Brain pericyte (primary cell): ENCODE measurements around the gene DRAP1.

ENCODE experiments used
- DNase-seq: peaks from one replicate; pipeline ENCODE4 v3.0.0-alpha.2; 2012; ENCODE audit warnings: low read depth, low spot score

DRAP1 gene, protein sequence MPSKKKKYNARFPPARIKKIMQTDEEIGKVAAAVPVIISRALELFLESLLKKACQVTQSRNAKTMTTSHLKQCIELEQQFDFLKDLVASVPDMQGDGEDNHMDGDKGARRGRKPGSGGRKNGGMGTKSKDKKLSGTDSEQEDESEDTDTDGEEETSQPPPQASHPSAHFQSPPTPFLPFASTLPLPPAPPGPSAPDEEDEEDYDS

GRCh38 chr11:65919141-65919572 lies at the start of gene DRAP1:
Gene DRAP1, plus strand, starts transcription at chr11:65919426. Its CDS starts 76 bp downstream, at chr11:65919502.
- DNase-seq, result peak; percentile 87

DNA sequence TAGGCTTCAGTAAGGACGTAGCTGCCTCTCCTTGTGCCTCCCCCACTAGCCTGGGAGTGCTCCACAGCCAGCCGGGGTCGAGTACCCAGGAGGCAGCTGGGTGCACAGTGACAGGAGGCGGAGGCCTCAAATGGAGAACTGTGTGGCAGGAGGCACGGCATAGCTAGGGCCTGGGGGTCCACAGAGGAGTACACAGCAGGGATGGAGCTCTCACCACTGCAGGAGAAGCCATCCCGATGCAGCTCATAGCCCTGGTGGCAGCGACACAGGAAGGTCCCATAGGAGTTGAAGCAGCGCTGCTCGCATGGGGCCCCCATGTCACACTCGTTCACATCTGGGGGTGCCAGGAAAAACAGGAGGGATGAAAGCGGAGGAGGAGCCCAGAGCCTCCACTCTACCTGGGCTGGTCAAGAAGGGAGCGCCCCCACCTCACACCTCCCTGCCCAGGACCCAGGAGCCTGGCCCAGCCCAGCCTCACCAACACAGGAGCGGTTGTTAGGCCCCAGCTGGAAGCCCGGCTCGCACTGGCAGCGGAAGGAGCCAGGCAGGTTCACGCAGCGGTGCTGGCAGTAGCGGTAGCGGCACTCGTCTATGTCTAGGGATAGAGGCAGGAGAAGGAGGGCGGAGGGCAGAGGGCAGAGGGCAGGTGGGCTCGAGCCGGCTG lies 49.5 kb upstream of the DRAP1 start:
- DNase-seq, result no peak

GRCh38 chr11:65870307-65870658 lies 48.9 kb upstream of the DRAP1 start:
- no peak for DNase-seq

DNA sequence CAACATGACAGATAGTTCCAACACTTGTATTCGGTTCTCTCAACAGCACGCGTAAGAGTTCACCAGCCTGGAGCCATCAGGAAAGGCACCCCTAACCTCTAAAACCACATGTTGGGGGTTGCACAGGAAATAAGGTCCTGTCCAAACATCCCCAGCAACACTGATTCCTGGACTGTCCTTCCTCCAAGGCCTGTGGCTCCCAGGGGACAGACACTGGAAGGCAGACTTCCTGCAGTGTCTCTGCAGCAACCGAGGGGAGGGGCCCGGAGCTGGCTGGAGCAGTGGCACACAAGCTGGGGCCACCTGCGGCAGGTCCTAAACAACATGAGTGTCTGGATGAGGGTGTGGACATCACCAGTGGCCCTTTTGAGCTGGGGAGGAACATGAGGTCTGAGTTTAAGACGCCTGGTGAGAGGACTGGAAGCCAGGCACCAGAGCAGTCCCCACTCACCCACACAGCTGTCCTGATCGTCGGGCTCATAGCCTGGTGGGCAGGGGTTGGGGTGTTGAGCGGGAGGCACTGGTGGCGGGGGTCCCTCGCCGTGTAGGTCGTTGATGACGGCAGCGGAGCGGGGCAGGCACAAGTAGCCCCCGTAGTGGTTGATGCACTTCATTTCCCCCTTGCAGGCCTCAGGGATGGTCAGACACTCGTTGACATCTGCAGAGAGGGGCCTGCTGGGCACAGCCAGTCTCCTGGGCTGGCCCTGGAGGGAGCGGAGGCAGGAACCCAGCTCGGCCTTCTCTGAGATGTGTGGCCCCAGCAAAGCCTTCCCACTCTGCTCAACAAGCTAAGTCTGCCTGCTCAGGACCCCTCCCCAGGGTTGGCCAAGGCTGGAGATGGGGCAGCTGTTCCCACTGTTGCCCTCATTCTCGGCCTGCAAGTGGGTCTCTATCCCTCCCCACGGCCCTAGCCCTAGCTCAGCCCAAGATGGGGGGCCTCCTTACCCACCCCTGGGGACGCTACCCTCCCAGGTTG lies 48.2 kb upstream of the DRAP1 start:
- DNase-seq, result no peak

GRCh38 chr11:65871811-65872548 lies 47.2 kb upstream of the DRAP1 start:
- DNase-seq, result no peak

DNA sequence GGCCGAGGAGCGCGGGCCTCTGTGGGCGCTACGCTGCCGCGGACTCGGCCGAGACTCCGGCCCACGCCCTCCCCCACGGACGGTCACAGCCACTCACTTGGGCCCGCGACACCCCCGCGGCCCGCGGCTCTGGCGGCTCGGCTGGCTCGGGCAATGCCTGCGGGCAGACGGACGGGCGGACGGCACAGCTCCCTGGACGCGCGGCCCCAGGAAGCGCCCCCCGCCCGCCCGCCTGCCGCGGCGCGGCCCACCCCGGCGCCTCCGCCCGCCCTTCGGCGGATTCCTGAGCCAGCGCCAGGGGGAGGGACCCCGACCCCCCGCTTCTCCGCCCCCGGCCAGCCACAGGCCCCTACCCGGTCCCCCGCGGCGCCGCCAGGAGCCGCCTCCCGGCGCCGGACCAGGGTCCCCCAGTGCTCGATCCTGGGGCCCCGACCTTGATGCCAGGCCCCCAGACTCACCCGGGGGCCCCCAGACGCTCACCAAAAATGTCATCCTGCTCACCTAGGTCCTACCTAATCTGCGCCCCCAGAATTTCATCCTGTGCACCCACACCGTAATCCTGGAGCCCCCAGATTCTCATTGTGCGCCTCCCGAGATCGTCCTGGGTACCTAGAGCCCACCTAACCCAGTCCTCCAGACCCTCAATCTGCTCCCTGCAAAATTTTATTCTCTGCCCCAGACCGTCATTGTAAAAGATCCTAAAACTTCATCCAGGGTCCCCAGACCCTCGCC lies 46.5 kb upstream of the DRAP1 start, which contains the start of gene EFEMP2:
TSS of gene EFEMP2 (minus strand) at position 215 of the 732 bp plus-strand sequence. CDS start 446 bp downstream, outside the sequence.
- no peak for DNase-seq

GRCh38 chr11:65873318-65874156 lies 45.7 kb upstream of the DRAP1 start:
- peak; percentile 69 for DNase-seq

- DNase-seq, result no peak
Observed at GRCh38 chr11:65879617-65880016, 39.6 kb upstream of the DRAP1 start, which contains the start of gene CTSW. Gene CTSW, plus strand, starts transcription at chr11:65879837. Its CDS starts 18 bp downstream, at chr11:65879855.

DNA sequence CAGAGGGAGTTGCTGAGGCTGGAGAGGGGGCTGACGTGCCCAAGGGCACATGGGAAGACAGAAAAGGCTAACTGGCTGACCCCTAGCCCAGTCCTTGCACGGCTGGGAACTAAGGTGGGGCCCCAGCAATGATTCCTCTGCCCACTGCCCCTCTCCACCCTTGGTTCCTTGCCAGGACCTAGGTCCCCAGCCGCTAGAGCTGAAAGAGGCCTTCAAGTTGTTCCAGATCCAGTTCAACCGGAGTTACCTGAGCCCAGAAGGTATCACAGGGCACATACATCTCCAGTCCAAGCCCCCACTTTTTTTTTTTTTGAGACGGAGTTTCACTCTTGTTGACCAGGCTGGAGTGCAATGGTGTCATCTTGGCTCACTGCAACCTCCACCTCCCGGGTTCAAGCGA lies 39.2 kb upstream of the DRAP1 start:
- DNase-seq, result no peak

DNA sequence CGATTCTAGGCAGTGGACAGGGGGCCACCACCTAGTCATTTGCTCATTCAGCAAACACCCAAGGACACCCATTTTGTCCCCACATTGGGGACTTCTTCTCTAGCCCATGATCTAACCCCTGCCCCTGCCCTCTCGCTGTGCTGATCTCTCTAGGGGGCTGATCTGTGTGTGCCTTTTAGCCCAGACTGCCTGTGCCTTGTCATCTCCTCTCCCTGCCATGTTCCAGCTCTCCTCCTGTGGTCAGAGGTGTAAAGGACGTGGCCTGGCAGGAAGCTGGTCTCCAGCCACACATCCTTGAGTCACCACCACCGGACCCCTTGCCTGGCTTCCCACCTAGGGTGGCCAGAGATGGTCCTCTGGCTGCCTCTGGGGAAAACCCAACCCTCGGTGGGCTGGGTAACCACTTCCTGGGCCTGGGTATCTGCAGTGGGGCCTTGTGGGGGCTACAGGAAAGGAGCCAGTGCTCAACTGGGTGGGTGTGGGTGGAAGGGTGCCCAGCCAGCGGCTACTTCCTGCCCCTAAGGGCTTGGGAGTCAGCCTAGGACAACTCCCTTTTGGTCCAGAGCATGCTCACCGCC lies 38.3 kb upstream of the DRAP1 start:
- no peak for DNase-seq

DNA sequence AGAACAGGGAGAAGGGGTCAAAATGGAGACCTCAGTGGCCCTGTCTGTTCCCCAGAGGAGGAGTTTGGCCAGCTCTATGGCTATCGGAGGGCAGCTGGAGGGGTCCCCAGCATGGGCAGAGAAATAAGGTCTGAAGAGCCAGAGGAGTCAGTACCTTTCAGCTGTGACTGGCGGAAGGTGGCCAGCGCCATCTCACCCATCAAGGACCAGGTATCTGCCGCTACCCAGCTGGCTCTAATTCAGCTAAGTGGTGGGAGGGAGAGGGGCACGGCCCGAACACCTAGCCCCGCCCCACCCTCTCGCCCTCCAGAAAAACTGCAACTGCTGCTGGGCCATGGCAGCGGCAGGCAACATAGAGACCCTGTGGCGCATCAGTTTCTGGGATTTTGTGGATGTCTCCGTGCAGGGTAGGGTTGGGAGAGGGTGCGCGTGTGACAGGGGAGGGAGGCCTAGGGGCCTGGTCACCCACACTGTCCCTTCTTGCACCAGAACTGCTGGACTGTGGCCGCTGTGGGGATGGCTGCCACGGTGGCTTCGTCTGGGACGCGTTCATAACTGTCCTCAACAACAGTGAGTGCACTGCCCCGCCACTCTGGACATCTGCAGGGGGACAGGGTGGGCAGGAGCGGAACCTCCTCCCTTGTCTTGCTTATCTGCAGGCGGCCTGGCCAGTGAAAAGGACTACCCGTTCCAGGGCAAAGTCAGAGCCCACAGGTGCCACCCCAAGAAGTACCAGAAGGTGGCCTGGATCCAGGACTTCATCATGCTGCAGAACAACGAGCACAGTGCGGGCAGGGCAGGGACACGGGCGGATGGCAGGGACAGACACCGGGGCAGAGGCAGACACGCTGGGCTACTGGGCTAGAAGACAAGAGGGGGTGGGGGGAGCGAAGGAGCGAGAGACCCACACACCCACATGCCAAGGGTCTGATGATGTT lies 36.8 kb upstream of the DRAP1 start:
- no peak for DNase-seq

DNA sequence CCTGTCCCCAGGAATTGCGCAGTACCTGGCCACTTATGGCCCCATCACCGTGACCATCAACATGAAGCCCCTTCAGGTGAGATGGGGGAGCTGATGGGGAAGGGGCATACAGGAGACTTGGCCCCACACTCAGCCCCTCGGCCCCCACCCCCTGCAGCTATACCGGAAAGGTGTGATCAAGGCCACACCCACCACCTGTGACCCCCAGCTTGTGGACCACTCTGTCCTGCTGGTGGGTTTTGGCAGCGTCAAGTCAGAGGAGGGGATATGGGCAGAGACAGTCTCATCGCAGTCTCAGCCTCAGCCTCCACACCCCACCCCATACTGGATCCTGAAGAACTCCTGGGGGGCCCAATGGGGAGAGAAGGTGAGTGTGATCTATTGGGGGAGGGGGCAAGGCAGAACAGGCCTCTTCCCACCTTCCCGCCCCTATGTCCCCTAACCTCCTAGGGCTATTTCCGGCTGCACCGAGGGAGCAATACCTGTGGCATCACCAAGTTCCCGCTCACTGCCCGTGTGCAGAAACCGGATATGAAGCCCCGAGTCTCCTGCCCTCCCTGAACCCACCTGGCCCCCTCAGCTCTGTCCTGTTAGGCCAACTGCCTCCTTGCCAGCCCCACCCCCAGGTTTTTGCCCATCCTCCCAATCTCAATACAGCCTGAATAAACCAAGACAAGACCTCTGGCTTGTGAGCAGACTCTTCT lies 36.0 kb upstream of the DRAP1 start:
- no peak for DNase-seq

- DNase-seq, result no peak
Observed at GRCh38 chr11:65883786-65884715, 35.2 kb upstream of the DRAP1 start.

- no peak for DNase-seq
Observed at GRCh38 chr11:65884716-65885092, 34.5 kb upstream of the DRAP1 start.

- DNase-seq, result no peak
Observed at GRCh38 chr11:65885231-65885630, 34.0 kb upstream of the DRAP1 start.

GRCh38 chr11:65885808-65886536 lies 33.3 kb upstream of the DRAP1 start:
- no peak for DNase-seq
